Liver (tissue), 3 donors: ENCODE data around the gene CDCP2.

Source experiments
- ATF3 ChIP-seq: IDR thresholded peaks from 2 replicates; pipeline ENCODE4 v1.6.1; 2016; ENCODE audit warnings: antibody characterized with exemption
- CTCF ChIP-seq: fragments of 150-350 bp; IDR thresholded peaks from 2 replicates; pipeline ENCODE4 v1.5.1; 2017; ENCODE audit warnings: improper control_type of control experiment, low read depth, low read length; ENCODE audit not compliant: missing input control
- EGR1 ChIP-seq, 2 donors: IDR thresholded peaks; 2 replicates each; pipeline ENCODE4 v1.6.1; 2016 to 2018; ENCODE audit warnings: antibody characterized with exemption in 2 of 2, low read depth in 2 of 2
- FOXA2 ChIP-seq: IDR thresholded peaks from 2 replicates; pipeline ENCODE4 v1.6.1; 2016; ENCODE audit warnings: antibody characterized with exemption
- GABPA ChIP-seq, 2 donors: IDR thresholded peaks in 1 of 2; conservative IDR thresholded peaks in 1 of 2; 2 replicates each; pipeline ENCODE4 v1.6.1; 2016; ENCODE audit warnings: antibody characterized with exemption in 2 of 2, mild to moderate bottlenecking in 1 of 2, moderate library complexity in 1 of 2
- JUND ChIP-seq, 2 donors: IDR thresholded peaks; 2 replicates each; pipeline ENCODE4 v1.6.1; 2016; ENCODE audit warnings: antibody characterized with exemption in 2 of 2
- MAX ChIP-seq: IDR thresholded peaks from 2 replicates; pipeline ENCODE4 v1.6.1; 2016; ENCODE audit warnings: antibody characterized with exemption
- RAD21 ChIP-seq, 2 donors: IDR thresholded peaks; 2 replicates each; pipeline ENCODE4 v1.6.1; 2016; ENCODE audit warnings: antibody characterized with exemption in 2 of 2, mild to moderate bottlenecking in 2 of 2
- REST ChIP-seq: IDR thresholded peaks from 2 replicates; pipeline ENCODE4 v1.6.1; 2016; ENCODE audit warnings: antibody characterized with exemption, mild to moderate bottlenecking
- RXRA ChIP-seq, 2 donors: IDR thresholded peaks; 2 replicates each; pipeline ENCODE4 v1.6.1; 2017 to 2018; ENCODE audit warnings: antibody characterized with exemption in 2 of 2, mild to moderate bottlenecking in 1 of 2
- TAF1 ChIP-seq: conservative IDR thresholded peaks from 2 replicates; pipeline ENCODE4 v1.6.1; 2016; ENCODE audit warnings: antibody characterized with exemption, mild to moderate bottlenecking
- YY1 ChIP-seq: IDR thresholded peaks from 2 replicates; pipeline ENCODE4 v1.6.1; 2016; ENCODE audit warnings: antibody characterized with exemption, mild to moderate bottlenecking
- donor health status: healthy.
- donor health status: healthy.

GRCh38 chr1:54160351-54160750 lies 7.6 kb upstream of the CDCP2 start:
- TF ChIP-seq CTCF (no peak), REST (no peak), RAD21 (IDR thresholded peaks at IDR 0.05) (no peak), FOXA2 (no peak), TAF1 (no peak), ATF3 (no peak), GABPA (IDR thresholded peaks at IDR 0.05 in 1 of 2, conservative IDR thresholded peaks at IDR 0.05 in 1 of 2) (no peak), RXRA (IDR thresholded peaks at IDR 0.05) (no peak), EGR1 (IDR thresholded peaks at IDR 0.05; ENCODE audit: low read depth in 2 of 2) (no peak), MAX (no peak), YY1 (no peak), JUND (IDR thresholded peaks at IDR 0.05) (no peak)
